ENCODE data around the gene COL8A1.
"Not testable (repeated sequence)": the region's sequence is repeated elsewhere in the genome, so short reads cannot be mapped to it uniquely, and the experiment has no call there.

The COL8A1 gene

DNA sequence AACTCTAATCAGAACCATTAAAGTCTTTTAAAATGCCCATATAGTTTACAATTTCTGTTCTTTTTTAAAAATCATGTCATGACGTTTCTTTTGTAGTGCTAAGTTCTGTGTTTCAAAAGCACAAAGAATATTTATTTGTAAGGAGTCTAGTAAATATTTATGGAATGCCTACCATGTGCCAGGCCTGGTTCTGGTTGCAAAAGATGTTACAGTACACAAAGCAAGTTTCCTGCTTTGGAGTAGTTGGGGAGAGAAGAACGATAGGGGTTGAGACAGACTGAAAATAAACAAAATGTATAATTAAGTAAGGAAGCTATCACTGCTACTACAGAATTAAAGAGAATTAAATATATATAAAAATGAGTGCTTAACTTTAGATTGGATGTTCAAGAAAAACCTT lies 92.5 kb downstream of the COL8A1 start:
- Histone ChIP-seq H3K4me3 (ENCODE audit: low read length) (no peak overlapping the region), H3K36me3 (ENCODE audit: control insufficient read depth, insufficient read depth, low read length) (no peaks in the 10 kb centered on the region), H3K27ac (ENCODE audit: low read depth, low read length) (no peak overlapping the region), H3K4me1 (ENCODE audit: control insufficient read depth, insufficient read depth, low read length) (no peaks in the 10 kb centered on the region), H3K27me3 (ENCODE audit: control insufficient read depth, insufficient read depth, low read length) (no peaks in the 10 kb centered on the region), H3K9ac (ENCODE audit: low read length) (no peak overlapping the region)

DNA sequence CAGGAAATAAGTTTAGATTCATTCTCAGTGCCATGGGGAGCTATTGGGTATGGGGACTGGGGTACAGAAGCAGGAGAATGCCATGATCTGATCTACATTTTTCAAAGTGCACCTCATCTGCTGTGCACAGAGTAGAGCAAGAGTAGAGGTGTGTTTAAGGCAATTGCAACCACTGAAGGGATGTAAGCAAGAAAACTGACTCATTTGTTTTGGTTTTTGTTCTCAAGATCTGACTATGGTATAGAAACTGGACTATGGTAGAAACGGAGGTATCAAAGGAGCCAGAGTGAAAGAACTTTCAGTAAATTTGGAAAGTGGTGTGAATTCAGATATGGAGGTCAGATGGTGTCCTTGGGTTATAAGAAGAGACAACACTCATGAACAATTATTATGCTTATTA lies 93.1 kb downstream of the COL8A1 start:
- Histone ChIP-seq H3K36me3 (ENCODE audit: control insufficient read depth, insufficient read depth, low read length) (no peaks in the 10 kb centered on the region), H3K4me3 (ENCODE audit: low read length) (no peak overlapping the region), H3K9ac (ENCODE audit: low read length) (no peak overlapping the region), H3K27ac (ENCODE audit: low read depth, low read length) (no peak overlapping the region), H3K4me1 (ENCODE audit: control insufficient read depth, insufficient read depth, low read length) (no peaks in the 10 kb centered on the region), H3K27me3 (ENCODE audit: control insufficient read depth, insufficient read depth, low read length) (no peaks in the 10 kb centered on the region)

DNA sequence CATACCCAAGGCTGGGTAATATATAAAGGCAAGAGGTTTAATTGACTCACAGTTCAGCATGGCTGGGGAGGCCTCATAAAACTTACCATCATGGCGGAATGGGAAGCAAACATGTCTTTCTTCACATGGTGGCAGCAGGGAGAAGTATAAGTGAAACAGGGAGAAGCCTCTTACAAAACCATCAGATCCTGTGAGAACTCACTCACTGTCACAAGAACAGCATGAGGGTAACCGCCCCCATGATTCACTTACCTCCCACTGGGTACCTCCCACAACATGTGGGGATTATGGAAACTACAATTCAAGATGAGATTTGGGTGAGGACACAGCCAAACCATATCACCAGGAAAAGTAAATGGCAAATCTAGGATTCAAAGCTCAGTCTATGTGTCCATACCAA lies 102.0 kb downstream of the COL8A1 start:
- not testable (repeated sequence) for H3K9ac ChIP-seq (ENCODE audit: low read length); H3K36me3 ChIP-seq (ENCODE audit: control insufficient read depth, insufficient read depth, low read length); H3K27me3 ChIP-seq (ENCODE audit: control insufficient read depth, insufficient read depth, low read length); H3K27ac ChIP-seq (ENCODE audit: low read depth, low read length); H3K4me3 ChIP-seq (ENCODE audit: low read length); H3K4me1 ChIP-seq (ENCODE audit: control insufficient read depth, insufficient read depth, low read length)

DNA sequence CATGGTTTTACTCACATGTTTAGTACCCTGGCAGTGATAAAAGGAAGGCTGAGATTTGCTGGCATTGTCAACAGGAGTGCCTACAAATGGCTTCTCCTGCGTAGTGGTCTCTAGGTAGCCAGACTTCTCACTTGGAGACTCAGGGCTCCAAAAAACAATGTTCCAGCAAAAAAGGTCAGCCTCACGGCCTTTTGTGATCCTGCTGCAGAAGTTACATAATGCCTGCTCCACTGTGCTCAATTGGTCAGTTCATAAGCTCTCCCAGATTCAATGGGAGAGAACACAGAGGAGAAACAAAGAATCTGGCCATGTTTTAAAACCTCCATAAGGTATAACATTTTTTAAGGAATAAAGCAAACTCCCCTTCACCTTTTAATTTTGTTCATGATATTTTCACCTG lies 103.2 kb downstream of the COL8A1 start:
- H3K4me3 ChIP-seq (ENCODE audit: low read length) = no peak overlapping the region
- no peak overlapping the region for H3K9ac ChIP-seq (ENCODE audit: low read length)
- no peaks in the 10 kb centered on the region for H3K27me3 ChIP-seq (ENCODE audit: control insufficient read depth, insufficient read depth, low read length)
- no peaks in the 10 kb centered on the region for H3K36me3 ChIP-seq (ENCODE audit: control insufficient read depth, insufficient read depth, low read length)
- H3K4me1 ChIP-seq (ENCODE audit: control insufficient read depth, insufficient read depth, low read length) = no peaks in the 10 kb centered on the region
- no peak overlapping the region for H3K27ac ChIP-seq (ENCODE audit: low read depth, low read length)

DNA sequence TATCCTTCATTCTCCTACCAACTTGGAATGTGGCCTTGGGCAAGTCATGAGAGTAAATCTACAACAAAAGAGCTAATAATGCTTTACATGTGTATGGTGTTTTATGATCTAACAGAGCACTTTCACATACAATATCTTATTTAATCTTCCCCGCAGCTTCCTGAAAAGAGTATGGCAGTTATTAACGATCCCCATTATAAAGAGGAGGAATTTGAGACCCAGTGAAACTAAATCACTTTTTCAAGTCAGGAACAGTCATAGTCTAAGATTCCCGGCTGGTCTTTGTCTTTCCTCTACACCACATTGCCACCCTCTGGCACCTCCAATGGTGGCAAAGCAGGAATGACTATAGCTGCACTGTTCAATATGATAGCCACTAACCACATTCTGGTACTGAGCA lies 109.5 kb downstream of the COL8A1 start:
- Histone ChIP-seq H3K27me3 (ENCODE audit: control insufficient read depth, insufficient read depth, low read length) (no peaks in the 10 kb centered on the region), H3K36me3 (ENCODE audit: control insufficient read depth, insufficient read depth, low read length) (no peaks in the 10 kb centered on the region), H3K4me1 (ENCODE audit: control insufficient read depth, insufficient read depth, low read length) (no peaks in the 10 kb centered on the region), H3K27ac (ENCODE audit: low read depth, low read length) (no peak overlapping the region), H3K9ac (ENCODE audit: low read length) (no peak overlapping the region), H3K4me3 (ENCODE audit: low read length) (no peak overlapping the region)

DNA sequence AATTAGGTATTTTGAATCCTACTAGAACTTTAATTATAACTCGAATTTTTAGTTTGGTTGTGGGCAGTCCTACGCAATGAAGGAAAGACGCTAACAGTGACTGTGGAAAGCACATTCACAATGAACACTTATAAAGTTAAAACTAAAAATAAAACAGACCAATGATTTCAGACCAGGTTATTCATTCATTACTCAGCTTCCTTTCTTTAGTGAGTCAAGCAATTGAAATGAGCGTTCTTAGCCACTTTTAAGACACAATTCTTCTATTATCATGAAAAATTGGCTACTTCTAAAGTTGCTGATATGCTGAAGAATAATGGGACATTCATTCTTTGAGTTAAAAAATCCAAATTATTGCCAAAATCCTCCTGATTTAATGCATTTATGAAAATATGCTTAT lies 113.3 kb downstream of the COL8A1 start:
- H3K4me1 ChIP-seq (ENCODE audit: control insufficient read depth, insufficient read depth, low read length) = no peaks in the 10 kb centered on the region
- no peak overlapping the region for H3K9ac ChIP-seq (ENCODE audit: low read length)
- no peaks in the 10 kb centered on the region for H3K27me3 ChIP-seq (ENCODE audit: control insufficient read depth, insufficient read depth, low read length)
- no peaks in the 10 kb centered on the region for H3K36me3 ChIP-seq (ENCODE audit: control insufficient read depth, insufficient read depth, low read length)
- no peak overlapping the region for H3K4me3 ChIP-seq (ENCODE audit: low read length)
- no peak overlapping the region for H3K27ac ChIP-seq (ENCODE audit: low read depth, low read length)

DNA sequence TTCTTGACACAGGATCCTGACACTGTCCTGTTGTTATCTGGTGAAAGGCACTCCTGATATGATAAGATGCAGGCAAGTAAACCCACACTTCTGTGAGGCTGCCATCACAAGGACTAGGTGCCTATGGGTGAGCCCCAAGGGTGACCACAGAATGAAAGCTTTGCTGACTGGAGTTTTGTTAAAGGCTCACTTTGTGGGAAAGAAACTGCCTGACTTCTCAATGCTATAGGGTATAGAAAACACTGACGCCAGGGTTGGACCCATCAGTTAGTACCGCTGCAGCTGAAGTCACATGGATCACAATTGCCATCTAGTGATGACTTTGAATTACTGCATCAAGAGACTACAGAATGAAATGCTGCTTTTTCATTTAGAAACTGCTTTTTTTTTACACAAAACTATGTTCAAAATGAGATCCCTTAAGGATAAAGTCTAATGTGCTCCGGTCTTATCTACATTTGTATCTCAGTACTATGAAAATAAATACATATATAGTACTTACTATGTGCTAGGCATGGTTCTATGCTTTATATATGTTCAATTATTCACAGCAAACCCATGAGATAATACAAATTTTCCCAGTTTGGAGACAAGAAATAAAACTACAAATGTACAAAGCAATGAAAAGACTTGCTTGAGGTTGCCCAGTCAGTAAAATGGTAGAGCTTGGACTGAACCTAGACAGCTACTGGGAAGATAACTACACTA lies 115.0 kb downstream of the COL8A1 start:
- peaks cover 2% of the 10 kb centered on the region for H3K4me1 ChIP-seq (ENCODE audit: control insufficient read depth, insufficient read depth, low read length)
- H3K9ac ChIP-seq (ENCODE audit: low read length) = no peak overlapping the region
- no peaks in the 10 kb centered on the region for H3K27me3 ChIP-seq (ENCODE audit: control insufficient read depth, insufficient read depth, low read length)

DNA sequence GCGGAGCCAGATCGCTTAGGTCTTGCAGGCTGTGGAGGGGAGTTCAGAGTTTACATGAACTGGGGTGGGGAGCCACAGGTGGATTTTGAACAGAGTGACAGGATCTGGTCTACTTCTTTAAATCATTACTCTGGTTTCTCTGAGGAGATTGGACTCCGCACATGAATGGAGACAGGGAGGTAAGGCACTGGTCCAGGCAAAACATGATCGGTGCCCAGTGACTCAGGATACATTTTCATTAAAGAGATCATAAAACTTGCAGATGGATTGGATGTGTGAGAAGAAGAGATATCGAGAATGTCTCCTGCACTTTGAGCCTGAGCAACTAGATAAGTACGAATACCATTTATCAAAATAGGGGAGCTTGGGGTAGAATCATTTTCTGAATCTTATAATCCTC lies 117.4 kb downstream of the COL8A1 start:
- Histone ChIP-seq H3K9ac (ENCODE audit: low read length) (no peak overlapping the region), H3K27me3 (ENCODE audit: control insufficient read depth, insufficient read depth, low read length) (no peaks in the 10 kb centered on the region), H3K27ac (ENCODE audit: low read depth, low read length) (no peak overlapping the region)

More for the DNA sequence above, 115.0 kb downstream of the COL8A1 start:
- no peak overlapping the region for H3K4me3 ChIP-seq (ENCODE audit: low read length)
- no peak overlapping the region for H3K27ac ChIP-seq (ENCODE audit: low read depth, low read length)
- H3K36me3 ChIP-seq (ENCODE audit: control insufficient read depth, insufficient read depth, low read length) = no peaks in the 10 kb centered on the region

DNA sequence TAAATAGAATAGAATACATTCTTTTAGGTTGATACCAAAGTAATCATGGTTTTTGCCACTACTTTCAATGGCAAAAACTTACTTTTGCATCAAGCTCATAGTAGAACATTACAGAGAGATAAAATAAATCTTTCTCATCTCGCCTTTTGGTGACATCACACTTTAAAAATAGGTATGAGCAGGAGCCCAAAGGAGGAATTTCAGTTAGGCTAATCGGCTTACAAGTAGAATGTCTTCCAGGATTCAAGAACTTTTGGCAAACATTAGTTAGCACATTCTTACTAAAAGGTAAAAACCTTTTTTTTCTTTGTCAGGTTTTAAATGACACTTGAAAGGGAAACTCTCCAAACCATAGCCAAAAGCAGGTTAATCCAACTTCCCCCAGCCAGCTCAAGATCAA lies 119.6 kb downstream of the COL8A1 start:
- peaks cover 14% of the 10 kb centered on the region for H3K4me1 ChIP-seq (ENCODE audit: control insufficient read depth, insufficient read depth, low read length)

More for the DNA sequence above, 117.4 kb downstream of the COL8A1 start:
- H3K36me3 ChIP-seq (ENCODE audit: control insufficient read depth, insufficient read depth, low read length) = no peaks in the 10 kb centered on the region
- peaks cover 7% of the 10 kb centered on the region for H3K4me1 ChIP-seq (ENCODE audit: control insufficient read depth, insufficient read depth, low read length)
- H3K4me3 ChIP-seq (ENCODE audit: low read length) = no peak overlapping the region

DNA sequence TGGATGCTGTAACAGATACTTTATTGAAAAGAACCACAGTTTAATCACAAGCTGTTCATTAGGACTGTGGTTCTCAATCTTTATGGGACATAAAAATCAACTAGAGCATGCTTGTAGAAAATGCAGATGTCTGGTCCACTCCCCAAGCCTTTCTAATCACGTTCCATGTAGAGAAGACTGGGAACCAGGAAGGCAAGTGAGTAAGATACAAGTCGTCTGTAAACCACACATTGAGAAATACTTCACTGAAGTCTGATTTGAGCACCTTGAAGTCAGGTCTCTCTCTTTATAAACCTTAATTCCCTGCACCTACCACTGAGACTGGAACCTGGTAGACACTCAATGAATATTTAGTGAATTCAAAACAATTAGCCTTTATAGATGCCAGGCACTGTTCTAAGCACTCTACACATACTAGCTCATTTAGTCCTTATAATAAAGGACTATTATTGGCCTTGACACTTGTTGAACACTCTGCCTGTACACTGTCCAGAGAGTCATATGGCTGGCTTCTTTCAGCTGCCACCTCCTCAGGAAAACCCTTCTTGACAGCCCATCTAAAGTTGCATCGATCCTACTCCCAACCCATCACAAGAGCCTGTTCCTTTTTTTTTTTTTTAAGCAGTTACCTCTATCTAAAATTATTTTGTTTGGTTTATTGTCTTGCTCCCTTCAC lies 120.2 kb downstream of the COL8A1 start:
- Histone ChIP-seq H3K27ac (ENCODE audit: low read depth, low read length) (no peak overlapping the region), H3K4me3 (ENCODE audit: low read length) (no peak overlapping the region), H3K4me1 (ENCODE audit: control insufficient read depth, insufficient read depth, low read length) (peaks cover 14% of the 10 kb centered on the region), H3K9ac (ENCODE audit: low read length) (no peak overlapping the region), H3K36me3 (ENCODE audit: control insufficient read depth, insufficient read depth, low read length) (no peaks in the 10 kb centered on the region), H3K27me3 (ENCODE audit: control insufficient read depth, insufficient read depth, low read length) (no peaks in the 10 kb centered on the region)

More for the DNA sequence above, 119.6 kb downstream of the COL8A1 start:
- no peak overlapping the region for H3K9ac ChIP-seq (ENCODE audit: low read length)
- no peaks in the 10 kb centered on the region for H3K36me3 ChIP-seq (ENCODE audit: control insufficient read depth, insufficient read depth, low read length)
- no peak overlapping the region for H3K4me3 ChIP-seq (ENCODE audit: low read length)
- no peaks in the 10 kb centered on the region for H3K27me3 ChIP-seq (ENCODE audit: control insufficient read depth, insufficient read depth, low read length)
- no peak overlapping the region for H3K27ac ChIP-seq (ENCODE audit: low read depth, low read length)

DNA sequence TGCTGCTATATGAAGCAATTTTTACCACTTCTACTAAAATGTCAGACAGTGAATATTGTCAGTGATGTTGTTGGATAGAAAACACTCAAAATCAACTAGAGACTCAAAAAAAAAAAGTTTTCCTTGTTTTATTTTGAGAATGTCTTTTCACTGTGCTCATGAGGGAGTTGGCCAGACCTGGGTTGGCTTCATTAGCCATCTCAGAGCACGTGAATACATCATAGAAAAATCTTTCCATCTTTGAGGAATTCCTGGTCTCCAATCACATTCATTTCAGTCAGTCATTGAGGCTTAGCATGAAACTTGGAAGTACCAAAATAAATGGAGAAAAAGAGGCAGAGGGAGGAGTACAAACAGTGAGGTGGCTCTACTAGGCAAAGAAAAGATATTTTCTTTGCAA lies 121.6 kb downstream of the COL8A1 start:
- Histone ChIP-seq H3K36me3 (ENCODE audit: control insufficient read depth, insufficient read depth, low read length) (no peaks in the 10 kb centered on the region), H3K9ac (ENCODE audit: low read length) (no peak overlapping the region), H3K27me3 (ENCODE audit: control insufficient read depth, insufficient read depth, low read length) (no peaks in the 10 kb centered on the region), H3K4me1 (ENCODE audit: control insufficient read depth, insufficient read depth, low read length) (peaks cover 14% of the 10 kb centered on the region), H3K27ac (ENCODE audit: low read depth, low read length) (no peak overlapping the region), H3K4me3 (ENCODE audit: low read length) (no peak overlapping the region)

DNA sequence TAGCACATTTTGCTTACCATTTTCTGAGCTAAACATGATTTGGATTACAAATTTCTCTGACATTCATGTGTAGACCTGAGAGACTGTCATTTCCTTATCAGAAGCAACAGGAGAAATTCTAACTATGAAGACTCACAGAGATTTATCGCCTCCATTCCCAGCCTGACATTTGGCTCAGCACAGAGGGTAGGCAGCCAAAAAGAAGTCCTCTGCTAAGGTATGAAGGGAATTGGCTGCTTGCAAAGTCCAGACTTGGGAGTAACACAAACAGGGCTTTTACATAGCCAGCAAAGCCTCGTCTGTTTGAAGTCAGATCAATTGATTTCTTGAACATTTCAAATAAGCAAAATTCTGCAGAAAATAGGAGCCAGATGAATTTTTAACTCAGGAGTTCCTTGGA lies 122.2 kb downstream of the COL8A1 start:
- Histone ChIP-seq H3K4me1 (ENCODE audit: control insufficient read depth, insufficient read depth, low read length) (peaks cover 14% of the 10 kb centered on the region), H3K36me3 (ENCODE audit: control insufficient read depth, insufficient read depth, low read length) (no peaks in the 10 kb centered on the region), H3K27ac (ENCODE audit: low read depth, low read length) (no peak overlapping the region), H3K9ac (ENCODE audit: low read length) (no peak overlapping the region), H3K27me3 (ENCODE audit: control insufficient read depth, insufficient read depth, low read length) (no peaks in the 10 kb centered on the region), H3K4me3 (ENCODE audit: low read length) (no peak overlapping the region)

All from rectal smooth muscle tissue (tissue), 1 donor.